OCI-LY7 (cell line): Measurements from ENCODE around the gene NAT9. TPM values are rescaled to one million over a fixed set of nuclear protein-coding genes. Genes with fewer than 3 reads are reported as not detected.

Experiments
- BruUV-seq: library from RNA; stranded (reverse); fragments of 400-500 nt; replicated peaks from 2 replicates; lab custom pipeline; 2021; lab: Mats Ljungman, UMichigan
- CTCF ChIA-PET: fragments of 300-600 bp; sonication (Branson Sonifier 250); formaldehyde crosslinking; loops from one replicate; lab custom pipeline; 2022; ENCODE audit warnings: antibody characterized with exemption; ENCODE audit not compliant: unreplicated experiment; lab: Charles Lee
- POLR2A ChIA-PET: fragments of 300-600 bp; sonication (Branson Sonifier 250); formaldehyde crosslinking; loops from one replicate; lab custom pipeline; 2022; ENCODE audit warnings: antibody characterized with exemption; lab: Charles Lee
- DNase-seq: peaks from one replicate; pipeline ENCODE4 v3.0.0-alpha.2; 2015; ENCODE audit warnings: low spot score
- H2AFZ ChIP-seq: fragments of 200-600 bp; sonication (generic), shearing (Covaris generic); 2 replicates; pipeline ENCODE4 v1.6.1; 2014; ENCODE audit warnings: mild to moderate bottlenecking, antibody characterized with exemption, low read length, moderate library complexity
- H3K27ac ChIP-seq: fragments of 200-600 bp; sonication (generic); 2 replicates; pipeline ENCODE4 v1.5.1; 2014; ENCODE audit warnings: mixed run types, low read depth, mild to moderate bottlenecking, moderate library complexity, low read length, inconsistent platforms; ENCODE audit not compliant: poor library complexity, severe bottlenecking
- H3K36me3 ChIP-seq: fragments of 200-600 bp; sonication (generic); 2 replicates; pipeline ENCODE4 v1.6.1; 2014; ENCODE audit warnings: mild to moderate bottlenecking, antibody characterized with exemption, low read length, moderate library complexity, mixed read lengths; ENCODE audit not compliant: insufficient read depth
- H3K4me1 ChIP-seq: fragments of 200-600 bp; sonication (generic); 2 replicates; pipeline ENCODE4 v1.5.1; 2014; ENCODE audit warnings: mild to moderate bottlenecking, low read length; ENCODE audit not compliant: insufficient read depth, poor library complexity, severe bottlenecking
- H3K4me2 ChIP-seq: fragments of 200-600 bp; sonication (generic); 2 replicates; pipeline ENCODE4 v1.6.1; 2014; ENCODE audit warnings: mild to moderate bottlenecking, low read length
- H3K4me3 ChIP-seq: fragments of 200-600 bp; sonication (generic); 2 replicates; pipeline ENCODE4 v1.5.1; 2014; ENCODE audit warnings: mild to moderate bottlenecking, low read depth, low read length; ENCODE audit not compliant: poor library complexity, severe bottlenecking
- H3K79me2 ChIP-seq: fragments of 200-600 bp; sonication (generic); 2 replicates; pipeline ENCODE4 v1.6.1; 2016; ENCODE audit warnings: low read depth, mild to moderate bottlenecking, low read length, moderate library complexity, mixed read lengths; ENCODE audit not compliant: insufficient read depth
- H3K9me2 ChIP-seq: fragments of 200-600 bp; sonication (generic); 2 replicates; pipeline ENCODE4 v1.6.1; 2016; ENCODE audit warnings: mild to moderate bottlenecking, low read length, mixed read lengths; ENCODE audit not compliant: insufficient read depth
- H3K9me3 ChIP-seq: fragments of 200-600 bp; sonication (generic); 2 replicates; pipeline ENCODE4 v1.6.1; 2014; ENCODE audit warnings: mild to moderate bottlenecking, mixed run types, low read length, mixed read lengths
- H4K20me1 ChIP-seq: fragments of 200-600 bp; sonication (generic); 2 replicates; pipeline ENCODE4 v1.6.1; 2014; ENCODE audit warnings: mild to moderate bottlenecking, antibody characterized with exemption, low read length, moderate library complexity, mixed read lengths; ENCODE audit not compliant: insufficient read depth
- EZH2phosphoT487 ChIP-seq: fragments of 200-600 bp; sonication (generic); IDR thresholded peaks from 2 replicates; pipeline ENCODE4 v1.6.1; 2018; ENCODE audit warnings: low read depth, borderline replicate concordance, mild to moderate bottlenecking, mixed run types, antibody characterized with exemption, low read length, moderate library complexity, mixed read lengths
- intact Hi-C: fragments of 100-400 bp; cut with micrococcal nuclease; formaldehyde crosslinking; loops from one replicate; pipeline ENCODE4 v1.10.0; 2022; ENCODE audit not compliant: unreplicated experiment
- total RNA-seq, 2 experiments: library from RNA; depleted of rRNA in 1 of 2; stranded (reverse); fragments of >200 nt in 1 of 2; shearing (Covaris generic) in 1 of 2; gene quantifications; 2 replicates each; pipeline ENCODE4 v1.2.3, GENCODE V29; 2014 to 2022
- TF ChIP-seq, protein P1 (sequence below): fragments of 200-600 bp; sonication (generic); conservative IDR thresholded peaks from 2 replicates; pipeline ENCODE4 v1.5.1; 2014; ENCODE audit warnings: mild to moderate bottlenecking, antibody characterized with exemption, low read length, moderate library complexity, mixed read lengths

NAT9 gene
- total RNA-seq, 2 experiments from 2014 or later, result 77.2 to 87.9 TPM

DNA sequence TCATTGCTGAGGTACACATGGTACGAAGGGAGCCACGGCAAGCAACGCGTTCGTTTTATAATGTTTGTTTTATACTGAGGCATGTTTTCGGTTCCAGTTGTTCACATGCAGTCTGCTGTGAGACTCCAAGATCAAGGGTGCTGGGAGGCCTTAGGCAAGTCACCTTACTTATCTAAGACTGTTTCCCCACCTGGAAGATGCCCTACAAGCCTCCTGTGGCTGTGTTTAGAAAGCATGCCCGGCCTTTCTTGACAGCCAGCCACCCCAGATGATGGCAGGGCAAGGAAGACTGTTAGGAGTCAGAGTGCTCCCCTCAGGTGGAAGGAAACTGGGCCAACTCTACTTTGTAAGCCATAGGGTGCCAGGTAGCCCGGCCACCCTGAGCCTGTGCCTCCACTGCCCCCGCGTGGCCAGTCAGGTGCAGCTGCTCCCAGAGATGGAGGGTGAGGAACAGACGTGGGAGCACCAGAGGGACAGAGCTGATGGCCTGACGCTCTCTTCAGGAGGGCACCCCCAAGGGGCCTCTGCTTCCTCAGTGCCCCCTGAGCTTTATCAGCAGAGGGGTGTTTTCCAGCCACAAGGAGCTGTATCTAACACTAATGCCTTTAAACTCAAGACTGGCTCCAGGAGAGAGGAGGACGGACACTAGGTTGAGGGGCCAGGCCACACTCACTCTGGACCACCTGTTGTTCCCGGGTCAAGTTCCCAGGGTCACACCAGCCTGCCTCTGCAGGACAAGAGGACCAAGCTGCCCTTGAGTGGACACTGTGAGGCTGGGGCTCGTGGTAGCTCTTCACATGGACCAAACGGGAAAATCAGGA lies 5.4 kb downstream of the NAT9 start:
- Histone ChIP-seq H3K4me1 (peaks cover 6% of the 10 kb centered on the region), H3K79me2 (peaks cover 9% of the 10 kb centered on the region), H4K20me1 (no peaks in the 10 kb centered on the region), H2AFZ (no peak overlapping the region), H3K9me2 (no peaks in the 10 kb centered on the region), H3K9me3 (no peaks in the 10 kb centered on the region), H3K27ac (no peak overlapping the region), H3K36me3 (peaks cover 77% of the 10 kb centered on the region), H3K4me3 (no peak overlapping the region), H3K4me2 (no peak overlapping the region)
- TF ChIP-seq EZH2phosphoT487, result no peak
- TF ChIP-seq, protein P1, sequence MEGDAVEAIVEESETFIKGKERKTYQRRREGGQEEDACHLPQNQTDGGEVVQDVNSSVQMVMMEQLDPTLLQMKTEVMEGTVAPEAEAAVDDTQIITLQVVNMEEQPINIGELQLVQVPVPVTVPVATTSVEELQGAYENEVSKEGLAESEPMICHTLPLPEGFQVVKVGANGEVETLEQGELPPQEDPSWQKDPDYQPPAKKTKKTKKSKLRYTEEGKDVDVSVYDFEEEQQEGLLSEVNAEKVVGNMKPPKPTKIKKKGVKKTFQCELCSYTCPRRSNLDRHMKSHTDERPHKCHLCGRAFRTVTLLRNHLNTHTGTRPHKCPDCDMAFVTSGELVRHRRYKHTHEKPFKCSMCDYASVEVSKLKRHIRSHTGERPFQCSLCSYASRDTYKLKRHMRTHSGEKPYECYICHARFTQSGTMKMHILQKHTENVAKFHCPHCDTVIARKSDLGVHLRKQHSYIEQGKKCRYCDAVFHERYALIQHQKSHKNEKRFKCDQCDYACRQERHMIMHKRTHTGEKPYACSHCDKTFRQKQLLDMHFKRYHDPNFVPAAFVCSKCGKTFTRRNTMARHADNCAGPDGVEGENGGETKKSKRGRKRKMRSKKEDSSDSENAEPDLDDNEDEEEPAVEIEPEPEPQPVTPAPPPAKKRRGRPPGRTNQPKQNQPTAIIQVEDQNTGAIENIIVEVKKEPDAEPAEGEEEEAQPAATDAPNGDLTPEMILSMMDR, result peak; percentile 86
- POLR2A ChIA-PET, result interaction anchor here (0.8 to 1.6 kb wide), 5 partner anchors 14 to 102 kb away, joined by 3 to 6 read pairs (median 4); no protein-coding TSS in a partner anchor
- no TSS peak for BruUV-seq
- intact Hi-C loops, result loop anchor here (1.0 kb wide), 3 partner anchors 21 to 113 kb away; no protein-coding TSS in a partner anchor
- peak; percentile 66 for DNase-seq
- CTCF ChIA-PET, result interaction anchor here (0.6 to 1.2 kb wide), 4 partner anchors 9 to 162 kb away, joined by 3 to 10 read pairs (median 6); no protein-coding TSS in a partner anchor

- Histone ChIP-seq H3K9me3 (no peaks in the 10 kb centered on the region), H3K79me2 (peaks cover 2% of the 10 kb centered on the region; the same call in 1 of the 2 replicates), H4K20me1 (no peaks in the 10 kb centered on the region), H3K4me3 (no peak overlapping the region), H3K9me2 (no peaks in the 10 kb centered on the region), H2AFZ (no peak overlapping the region), H3K4me2 (no peak overlapping the region), H3K27ac (no peak overlapping the region), H3K4me1 (peaks cover under 1% of the 10 kb centered on the region), H3K36me3 (peaks cover 81% of the 10 kb centered on the region)
- BruUV-seq, result no TSS peak
- DNase-seq, result no peak
- CTCF ChIA-PET, result interaction anchor here (1.0 kb wide), 1 partner anchor 10 kb away, joined by 3 read pairs; no protein-coding TSS in a partner anchor
- POLR2A ChIA-PET, result interaction anchor here (0.5 to 1.6 kb wide), 6 partner anchors 21 to 103 kb away, joined by 3 to 9 read pairs (median 3); no protein-coding TSS in a partner anchor
- TF ChIP-seq EZH2phosphoT487, result no peak
- TF ChIP-seq, protein P1, result no peak
- intact Hi-C loops, result loop anchor here (1.0 kb wide), 3 partner anchors 21 to 113 kb away; no protein-coding TSS in a partner anchor
Measured at GRCh38 chr17:74769856-74770497, 6.2 kb downstream of the NAT9 start.
